Trophoblast cell (in vitro differentiated cells and primary cell): Measurements from ENCODE around the gene GIGYF2.

Experiments used
- DNase-seq, 2 donors: peaks; one replicate each; pipeline ENCODE4 v3.0.0-alpha.2; 2016
- H2AFZ ChIP-seq: 2 replicates; pipeline ENCODE4 v1.6.1; 2013; ENCODE audit warnings: low read length, moderate library complexity, mild to moderate bottlenecking; ENCODE audit not compliant: insufficient read depth, poor library complexity
- H2AK5ac ChIP-seq: 2 replicates; pipeline ENCODE4 v1.6.1; 2013; ENCODE audit warnings: mild to moderate bottlenecking, low read length
- H2BK120ac ChIP-seq: 2 replicates; pipeline ENCODE4 v1.6.1; 2013; ENCODE audit warnings: low read length, mild to moderate bottlenecking, moderate library complexity; ENCODE audit not compliant: insufficient read depth, poor library complexity
- H2BK12ac ChIP-seq: 2 replicates; pipeline ENCODE4 v1.6.1; 2013; ENCODE audit warnings: mild to moderate bottlenecking, low read length, moderate library complexity
- H2BK5ac ChIP-seq: 2 replicates; pipeline ENCODE4 v1.6.1; 2013; ENCODE audit warnings: low read length, low read depth, moderate library complexity, mild to moderate bottlenecking; ENCODE audit not compliant: poor library complexity
- H3K14ac ChIP-seq: 2 replicates; pipeline ENCODE4 v1.6.1; 2013; ENCODE audit warnings: mild to moderate bottlenecking, low read length
- H3K18ac ChIP-seq: 2 replicates; pipeline ENCODE4 v1.6.1; 2013; ENCODE audit warnings: mild to moderate bottlenecking, low read length
- H3K23ac ChIP-seq: 2 replicates; pipeline ENCODE4 v1.6.1; 2013; ENCODE audit warnings: low read length
- H3K27ac ChIP-seq: 2 replicates; pipeline ENCODE4 v1.5.1; 2013; ENCODE audit warnings: low read depth, mild to moderate bottlenecking, inconsistent platforms, low read length, moderate library complexity
- H3K27me3 ChIP-seq: 2 replicates; pipeline ENCODE4 v1.6.1; 2013; ENCODE audit warnings: inconsistent platforms, mild to moderate bottlenecking, low read length, moderate library complexity; ENCODE audit not compliant: insufficient read depth
- H3K36me3 ChIP-seq, 2 experiments: 1 replicate in 1 of 2; 2 replicates in 1 of 2; pipeline ENCODE4 v1.6.1; 2013; ENCODE audit warnings: low read length in 2 of 2, mild to moderate bottlenecking in 2 of 2, moderate library complexity in 1 of 2; ENCODE audit not compliant: insufficient read depth in 2 of 2, control insufficient read depth in 1 of 2
- H3K4ac ChIP-seq: 2 replicates; pipeline ENCODE4 v1.6.1; 2013; ENCODE audit warnings: low read depth, mild to moderate bottlenecking, low read length, moderate library complexity
- H3K4me1 ChIP-seq, 2 experiments: 1 replicate in 1 of 2; 2 replicates in 1 of 2; pipeline ENCODE4 v1.6.1; 2013; ENCODE audit warnings: low read length in 2 of 2, mild to moderate bottlenecking in 2 of 2, moderate library complexity in 1 of 2; ENCODE audit not compliant: insufficient read depth in 2 of 2, control insufficient read depth in 1 of 2
- H3K4me2 ChIP-seq: 2 replicates; pipeline ENCODE4 v1.6.1; 2013; ENCODE audit warnings: inconsistent platforms, mild to moderate bottlenecking, low read length, moderate library complexity
- H3K4me3 ChIP-seq: 2 replicates; pipeline ENCODE4 v1.5.1; 2013; ENCODE audit warnings: mild to moderate bottlenecking, low read depth, low read length, inconsistent platforms
- H3K79me1 ChIP-seq: one replicate; pipeline ENCODE4 v1.6.1; 2013; ENCODE audit warnings: low read length
- H3K79me2 ChIP-seq: 2 replicates; pipeline ENCODE4 v1.6.1; 2013; ENCODE audit warnings: low read length, mild to moderate bottlenecking; ENCODE audit not compliant: control insufficient read depth, insufficient read depth, poor library complexity
- H3K9ac ChIP-seq: 2 replicates; pipeline ENCODE4 v1.6.1; 2013; ENCODE audit warnings: mild to moderate bottlenecking, low read length
- H3K9me3 ChIP-seq: 2 replicates; pipeline ENCODE4 v1.6.1; 2013; ENCODE audit warnings: low read depth, mild to moderate bottlenecking, control low read depth, inconsistent platforms, low read length; ENCODE audit not compliant: insufficient read depth
- H4K12ac ChIP-seq: 2 replicates; pipeline ENCODE4 v1.6.1; 2013; ENCODE audit warnings: low read depth, mild to moderate bottlenecking, low read length, moderate library complexity
- H4K8ac ChIP-seq: 2 replicates; pipeline ENCODE4 v1.6.1; 2013; ENCODE audit warnings: low read depth, mild to moderate bottlenecking, low read length, moderate library complexity
- H4K91ac ChIP-seq: one replicate; pipeline ENCODE4 v1.6.1; 2013; ENCODE audit warnings: low read depth, mild to moderate bottlenecking, low read length, moderate library complexity
- WGBS: extraction: QIAGEN DNeasy Blood & Tissue Kit; methylation state at CpG from one replicate; pipeline ENCODE4 v1.1.7; 2013; ENCODE audit warnings: missing lambda C conversion rate; ENCODE audit not compliant: insufficient read length, insufficient coverage; ENCODE audit errors: extremely low coverage; 5-methylcytosine and 5-hydroxymethylcytosine counted together

The GIGYF2 gene

DNA sequence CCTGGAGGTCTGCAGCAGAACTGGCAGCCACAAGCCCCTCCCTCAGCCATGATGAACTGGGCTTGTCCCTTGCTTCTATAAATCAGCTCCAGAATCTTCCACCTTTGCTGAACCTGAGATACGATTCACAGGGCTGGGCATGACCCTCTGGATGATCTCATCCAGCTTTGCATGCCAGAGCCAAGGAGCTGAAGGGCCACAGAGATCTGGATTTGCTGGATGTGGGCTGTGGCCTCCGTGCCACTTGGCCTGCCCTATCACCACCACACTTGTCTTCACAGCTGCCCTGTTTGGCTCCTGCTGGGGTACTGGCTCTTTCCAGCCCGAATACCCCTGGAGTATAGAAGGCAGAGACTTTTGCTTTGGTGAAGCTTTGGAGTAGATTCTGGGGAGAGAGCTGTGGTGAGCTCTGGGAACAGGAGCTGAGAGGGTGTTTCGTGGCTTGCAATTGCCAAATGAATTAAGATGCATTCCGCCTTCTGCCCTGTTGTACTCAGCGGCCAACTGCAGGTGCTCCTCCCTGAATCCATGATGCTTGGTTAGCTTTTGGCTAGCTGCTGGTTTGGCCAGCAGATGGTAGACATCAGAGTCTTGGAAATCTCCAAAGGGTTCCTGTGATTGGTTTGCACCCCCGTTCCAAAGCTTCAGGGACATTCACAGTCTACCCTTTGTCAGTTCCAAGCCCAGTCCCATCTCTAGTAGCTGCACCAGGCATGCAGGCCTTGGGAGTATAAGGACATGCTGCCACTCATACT is 30.9 kb upstream of the GIGYF2 start:
- H3K9me3 ChIP-seq: peaks cover 2% of the 10 kb centered on the region
- no CpG with 5 or more reads among the region's 7 CpGs for WGBS
- H3K4me2 ChIP-seq: no peak overlapping the region
- no peak overlapping the region for H3K23ac ChIP-seq
- no peak overlapping the region for H3K14ac ChIP-seq
- H4K8ac ChIP-seq: no peak overlapping the region
- no peak overlapping the region for H3K27ac ChIP-seq
- H3K79me2 ChIP-seq: no peaks in the 10 kb centered on the region
- peaks cover 0 to 2% of the 10 kb centered on the region in 2 experiments for H3K36me3 ChIP-seq
- no peak overlapping the region for H2BK5ac ChIP-seq
- no peak overlapping the region for H2BK12ac ChIP-seq
- no peak overlapping the region for H4K12ac ChIP-seq
- no peak overlapping the region for H2AFZ ChIP-seq
- no peak overlapping the region for H3K4me3 ChIP-seq
- H3K27me3 ChIP-seq: no peaks in the 10 kb centered on the region
- no peak overlapping the region for H3K18ac ChIP-seq
- H3K4me1 ChIP-seq: peaks cover 5 to 6% of the 10 kb centered on the region in 2 experiments
- no peak overlapping the region for H3K4ac ChIP-seq
- no peak overlapping the region for H3K9ac ChIP-seq
- no peak overlapping the region for H4K91ac ChIP-seq
- no peak overlapping the region for H2AK5ac ChIP-seq
- peaks cover 5% of the 10 kb centered on the region for H3K79me1 ChIP-seq
- H2BK120ac ChIP-seq: no peak overlapping the region
- DNase-seq: no peak

DNA sequence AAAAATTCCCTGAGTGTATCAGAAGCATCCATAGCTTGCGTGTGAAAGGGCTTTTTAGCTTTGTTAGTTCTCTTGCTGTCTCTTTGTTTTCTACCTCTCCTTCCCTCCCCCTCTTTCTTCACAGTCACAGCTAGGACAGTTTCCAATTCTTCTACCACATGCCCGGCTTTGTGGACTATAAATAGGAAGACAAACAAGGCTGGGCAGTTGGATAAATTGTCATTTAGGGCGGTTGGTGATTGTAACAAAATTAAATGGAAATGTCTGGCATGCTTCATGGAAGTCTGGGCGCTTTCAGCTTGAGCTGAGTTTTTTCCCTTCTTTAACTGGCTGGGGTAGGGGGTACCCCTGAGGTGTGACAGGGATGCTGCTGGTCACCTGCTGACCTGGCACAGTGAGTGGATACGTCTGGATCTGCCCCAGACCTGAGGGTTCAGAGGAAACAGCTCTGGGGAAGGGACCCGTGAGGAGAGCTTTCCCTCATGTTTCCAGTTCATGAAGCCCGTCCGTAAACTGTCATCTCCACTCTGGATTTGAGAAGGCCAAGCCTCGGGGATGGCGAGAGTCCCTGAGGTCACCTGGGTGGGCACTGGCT is 29.0 kb upstream of the GIGYF2 start:
- Histone ChIP-seq H3K18ac (no peak overlapping the region), H3K4ac (no peak overlapping the region), H3K9me3 (peaks cover 4% of the 10 kb centered on the region), H4K12ac (no peak overlapping the region), H3K4me2 (no peak overlapping the region), H3K4me1 (no peaks in the 10 kb centered on the region), H3K27me3 (no peaks in the 10 kb centered on the region), H2AFZ (no peak overlapping the region), H2BK12ac (no peak overlapping the region), H3K23ac (no peak overlapping the region), H3K14ac (no peak overlapping the region), H3K9ac (no peak overlapping the region), H3K79me1 (no peaks in the 10 kb centered on the region), H3K27ac (no peak overlapping the region), H3K36me3 (peaks cover 7 to 11% of the 10 kb centered on the region in 2 experiments), H4K8ac (no peak overlapping the region), H3K79me2 (no peaks in the 10 kb centered on the region), H2AK5ac (no peak overlapping the region), H3K4me3 (peak overlapping the region; percentile 20), H4K91ac (no peak overlapping the region), H2BK5ac (no peak overlapping the region), H2BK120ac (no peak overlapping the region)
- DNase-seq: no peak
- WGBS: no CpG with 5 or more reads among the region's 10 CpGs

DNA sequence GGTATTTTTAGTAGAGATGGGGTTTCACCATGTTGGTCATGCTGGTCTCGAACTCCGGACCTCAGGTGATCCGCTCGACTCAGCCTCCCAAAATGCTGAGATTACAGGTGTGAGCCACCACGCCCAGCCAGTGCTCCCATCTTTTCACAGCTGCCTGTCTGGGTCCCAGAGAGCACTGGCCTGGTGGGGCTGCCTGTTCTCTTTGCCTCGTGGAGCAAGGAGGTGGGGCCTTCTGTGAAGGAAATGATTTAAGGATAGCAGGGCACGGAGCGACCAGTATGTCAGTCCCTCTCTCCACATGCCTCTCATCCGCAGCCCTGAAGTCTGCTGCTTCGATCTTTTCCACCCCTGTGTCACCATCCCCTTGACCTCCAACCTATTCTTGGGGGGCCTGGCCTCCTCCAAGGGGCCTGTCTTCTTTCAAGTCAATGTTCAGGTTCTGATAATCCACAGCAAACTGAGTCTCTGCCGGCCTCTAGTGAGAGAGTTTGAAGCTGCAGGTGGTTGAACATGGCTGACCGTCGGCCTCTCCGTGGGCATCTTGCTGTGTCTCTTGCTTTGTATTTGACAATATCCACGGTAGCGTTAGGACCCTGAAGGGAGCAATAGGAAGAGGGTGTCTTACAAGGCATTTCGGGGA is 28.2 kb upstream of the GIGYF2 start:
- Histone ChIP-seq H3K79me1 (no peaks in the 10 kb centered on the region), H4K12ac (no peak overlapping the region), H2BK120ac (no peak overlapping the region), H3K4me1 (no peaks in the 10 kb centered on the region), H3K23ac (no peak overlapping the region), H3K4me2 (no peak overlapping the region), H4K91ac (no peak overlapping the region), H3K79me2 (no peaks in the 10 kb centered on the region), H3K36me3 (peaks cover 9% of the 10 kb centered on the region in 2 experiments), H3K18ac (no peak overlapping the region), H3K9me3 (peaks cover 4% of the 10 kb centered on the region), H3K4me3 (no peak overlapping the region), H2BK12ac (peak overlapping the region; percentile 24), H2AK5ac (no peak overlapping the region), H3K9ac (no peak overlapping the region), H3K4ac (no peak overlapping the region), H3K27ac (no peak overlapping the region), H3K14ac (no peak overlapping the region), H2BK5ac (no peak overlapping the region), H4K8ac (no peak overlapping the region), H2AFZ (no peak overlapping the region), H3K27me3 (no peaks in the 10 kb centered on the region)
- no peak for DNase-seq
- WGBS: no CpG with 5 or more reads among the region's 17 CpGs

- Histone ChIP-seq H3K9me3 (peaks cover 2% of the 10 kb centered on the region), H4K12ac (no peak overlapping the region), H2AFZ (no peak overlapping the region), H3K9ac (no peak overlapping the region), H3K36me3 (peaks cover 10 to 11% of the 10 kb centered on the region in 2 experiments), H3K14ac (no peak overlapping the region), H3K4ac (no peak overlapping the region), H3K4me2 (no peak overlapping the region), H3K18ac (no peak overlapping the region), H2BK120ac (no peak overlapping the region), H2AK5ac (no peak overlapping the region), H3K4me1 (no peaks in the 10 kb centered on the region), H3K79me2 (no peaks in the 10 kb centered on the region), H3K23ac (no peak overlapping the region), H2BK5ac (no peak overlapping the region), H3K79me1 (no peaks in the 10 kb centered on the region), H2BK12ac (no peak overlapping the region), H4K8ac (no peak overlapping the region), H3K27ac (no peak overlapping the region), H3K27me3 (no peaks in the 10 kb centered on the region), H4K91ac (no peak overlapping the region), H3K4me3 (no peak overlapping the region)
- no peak for DNase-seq
- WGBS: no CpG with 5 or more reads among the region's 1 CpG
Observed at GRCh38 chr2:232672588-232672987, 24.5 kb upstream of the GIGYF2 start.
